Ishikawa (cell line): ENCODE data around the gene ESPNL.

Experiments used
- TCF12 ChIP-seq: IDR thresholded peaks from 2 replicates; pipeline ENCODE4 v1.6.1; 2012; ENCODE audit warnings: low read depth
- YY1 ChIP-seq: IDR thresholded peaks from 2 replicates; pipeline ENCODE4 v1.6.1; 2012; ENCODE audit warnings: low read depth
- TF ChIP-seq, protein P1 (sequence below): IDR thresholded peaks from 2 replicates; pipeline ENCODE4 v1.6.1; 2012

DNA sequence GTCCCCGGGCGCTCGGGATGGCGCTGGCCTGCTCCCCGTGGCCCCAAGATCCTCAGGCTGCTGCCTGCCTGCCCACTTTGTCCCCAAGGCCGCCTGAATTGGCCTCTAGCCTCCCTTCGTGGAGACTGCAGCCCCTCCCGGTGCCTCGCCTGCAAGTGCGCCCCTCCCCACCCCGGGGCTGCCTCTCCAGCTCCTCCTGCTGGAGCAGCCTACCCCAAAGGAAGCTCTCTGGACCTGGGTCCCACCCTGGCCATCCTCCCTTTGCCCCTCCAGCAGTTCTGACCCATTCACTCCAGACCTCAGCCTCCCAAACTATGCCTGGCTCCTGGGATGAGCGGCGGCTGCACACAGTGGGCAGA lies 6.2 kb downstream of the ESPNL start:
- TF ChIP-seq YY1 (no peak), TCF12 (no peak)
- TF ChIP-seq, protein P1, sequence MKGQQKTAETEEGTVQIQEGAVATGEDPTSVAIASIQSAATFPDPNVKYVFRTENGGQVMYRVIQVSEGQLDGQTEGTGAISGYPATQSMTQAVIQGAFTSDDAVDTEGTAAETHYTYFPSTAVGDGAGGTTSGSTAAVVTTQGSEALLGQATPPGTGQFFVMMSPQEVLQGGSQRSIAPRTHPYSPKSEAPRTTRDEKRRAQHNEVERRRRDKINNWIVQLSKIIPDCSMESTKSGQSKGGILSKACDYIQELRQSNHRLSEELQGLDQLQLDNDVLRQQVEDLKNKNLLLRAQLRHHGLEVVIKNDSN: no peak
